Tibial nerve (tissue), 3 donors: Measurements from ENCODE around the gene CIBAR2.
A peak's percentile ranks its signal among the peaks of the same experiment; 100 is the strongest.

Source experiments
- POLR2A ChIP-seq, 2 donors: fragments of 450-650 bp; IDR thresholded peaks; one replicate each; pipeline ENCODE4 v1.6.1; 2017; ENCODE audit warnings: antibody characterized with exemption in 2 of 2, mild to moderate bottlenecking in 2 of 2, moderate library complexity in 2 of 2
- TF ChIP-seq, protein P1 (sequence below), 5 experiments: fragments of 200-600 bp in 3 of 5; fragments of 450-650 bp in 2 of 5; sonication (generic) in 3 of 5; IDR thresholded peaks; one replicate each; pipeline ENCODE4 v1.5.1; 2016 to 2019; ENCODE audit warnings: antibody characterized with exemption in 5 of 5, mild to moderate bottlenecking in 3 of 5, moderate library complexity in 2 of 5

DNA sequence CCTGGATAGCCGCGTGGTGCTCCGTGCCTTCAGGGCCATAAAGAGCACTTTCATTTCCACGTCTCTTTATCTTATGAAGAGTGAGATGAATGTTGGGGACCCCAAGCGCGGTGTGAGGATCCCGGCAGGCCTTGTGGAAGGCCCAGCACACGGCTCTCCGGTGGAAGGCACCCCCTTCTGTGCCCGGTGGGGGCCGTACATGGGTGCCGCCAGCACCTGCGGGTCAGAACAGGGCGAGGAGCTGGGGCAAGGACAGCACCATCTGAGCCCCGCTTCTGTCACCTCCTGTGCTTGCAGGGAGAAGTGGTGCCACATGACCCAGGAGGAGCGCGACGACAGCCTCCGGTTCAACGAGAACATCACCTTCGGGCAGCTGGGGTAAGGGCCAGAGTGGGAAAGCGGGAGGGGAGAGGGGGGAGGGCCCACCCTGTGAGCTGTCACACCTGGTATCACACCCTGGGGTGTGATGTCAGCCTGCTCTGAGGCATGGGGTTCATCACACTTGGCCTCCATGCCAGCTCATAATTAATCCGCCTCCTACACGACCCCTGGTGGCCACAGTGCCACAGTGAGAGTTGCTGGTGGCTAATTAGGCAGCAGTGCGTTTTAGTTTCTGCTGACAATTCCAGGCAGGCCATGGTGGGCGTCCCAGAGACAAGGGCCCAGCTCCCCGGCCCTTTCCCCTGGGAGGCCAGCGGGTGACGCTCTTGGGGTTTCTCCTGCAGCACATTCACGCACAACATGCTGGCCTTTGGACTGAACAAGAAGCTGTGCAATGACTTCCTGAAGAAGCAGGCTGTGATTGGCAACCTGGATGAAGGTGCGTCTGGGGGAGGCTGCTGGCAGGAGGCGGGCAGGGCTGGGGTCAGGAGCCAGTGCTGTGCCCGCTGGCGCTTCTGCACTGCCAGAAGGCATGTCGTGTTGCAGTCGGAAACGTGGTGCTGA lies 25.7 kb downstream of the CIBAR2 start:
- TF ChIP-seq, protein P1, sequence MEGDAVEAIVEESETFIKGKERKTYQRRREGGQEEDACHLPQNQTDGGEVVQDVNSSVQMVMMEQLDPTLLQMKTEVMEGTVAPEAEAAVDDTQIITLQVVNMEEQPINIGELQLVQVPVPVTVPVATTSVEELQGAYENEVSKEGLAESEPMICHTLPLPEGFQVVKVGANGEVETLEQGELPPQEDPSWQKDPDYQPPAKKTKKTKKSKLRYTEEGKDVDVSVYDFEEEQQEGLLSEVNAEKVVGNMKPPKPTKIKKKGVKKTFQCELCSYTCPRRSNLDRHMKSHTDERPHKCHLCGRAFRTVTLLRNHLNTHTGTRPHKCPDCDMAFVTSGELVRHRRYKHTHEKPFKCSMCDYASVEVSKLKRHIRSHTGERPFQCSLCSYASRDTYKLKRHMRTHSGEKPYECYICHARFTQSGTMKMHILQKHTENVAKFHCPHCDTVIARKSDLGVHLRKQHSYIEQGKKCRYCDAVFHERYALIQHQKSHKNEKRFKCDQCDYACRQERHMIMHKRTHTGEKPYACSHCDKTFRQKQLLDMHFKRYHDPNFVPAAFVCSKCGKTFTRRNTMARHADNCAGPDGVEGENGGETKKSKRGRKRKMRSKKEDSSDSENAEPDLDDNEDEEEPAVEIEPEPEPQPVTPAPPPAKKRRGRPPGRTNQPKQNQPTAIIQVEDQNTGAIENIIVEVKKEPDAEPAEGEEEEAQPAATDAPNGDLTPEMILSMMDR (IDR thresholded peaks at IDR 0.05), result peak; percentile 58 to 87 (median 73)
- TF ChIP-seq POLR2A (IDR thresholded peaks at IDR 0.05), result no peak
